ENCODE results near the gene UBE3D.

The UBE3D gene

GRCh38 chr6:82987951-82988350 lies 77.7 kb downstream of the UBE3D start:
- DNase-seq (ENCODE audit: low read depth), result no peak
- H3K4me3 ChIP-seq (ENCODE audit: low read depth, low read length), result no peak overlapping the region

GRCh38 chr6:82987416-82987815 lies 78.2 kb downstream of the UBE3D start:
- no peak overlapping the region for H3K4me3 ChIP-seq (ENCODE audit: low read depth, low read length)
- DNase-seq (ENCODE audit: low read depth), result no peak

- DNase-seq (ENCODE audit: low read depth), result no peak
- no peak overlapping the region for H3K4me3 ChIP-seq (ENCODE audit: low read depth, low read length)
Measured at GRCh38 chr6:82984720-82985119, 80.9 kb downstream of the UBE3D start.

- H3K4me3 ChIP-seq (ENCODE audit: low read depth, low read length), result no peak overlapping the region
- peak; percentile 83 for DNase-seq (ENCODE audit: low read depth)
Measured at GRCh38 chr6:82980086-82980485, 85.6 kb downstream of the UBE3D start.

GRCh38 chr6:82979657-82980056 lies 86.0 kb downstream of the UBE3D start:
- H3K4me3 ChIP-seq (ENCODE audit: low read depth, low read length), result no peak overlapping the region
- DNase-seq (ENCODE audit: low read depth), result no peak

GRCh38 chr6:82978362-82978945 lies 87.2 kb downstream of the UBE3D start:
- no peak overlapping the region for H3K4me3 ChIP-seq (ENCODE audit: low read depth, low read length)
- no peak for DNase-seq (ENCODE audit: low read depth)

- no peak for DNase-seq (ENCODE audit: low read depth)
- no peak overlapping the region for H3K4me3 ChIP-seq (ENCODE audit: low read depth, low read length)
Measured at GRCh38 chr6:82976179-82976578, 89.5 kb downstream of the UBE3D start.

GRCh38 chr6:82971877-82972460 lies 93.7 kb downstream of the UBE3D start:
- no peak for DNase-seq (ENCODE audit: low read depth)
- H3K4me3 ChIP-seq (ENCODE audit: low read depth, low read length), result no peak overlapping the region

- no peak overlapping the region for H3K4me3 ChIP-seq (ENCODE audit: low read depth, low read length)
- DNase-seq (ENCODE audit: low read depth), result no peak
Measured at GRCh38 chr6:82970839-82971238, 94.8 kb downstream of the UBE3D start.

GRCh38 chr6:82968708-82969107 lies 96.9 kb downstream of the UBE3D start:
- no peak for DNase-seq (ENCODE audit: low read depth)

GRCh38 chr6:82963191-82963925 lies 102.3 kb downstream of the UBE3D start:
- no peak overlapping the region for H3K4me3 ChIP-seq (ENCODE audit: low read depth, low read length)
- DNase-seq (ENCODE audit: low read depth), result no peak

More at GRCh38 chr6:82968708-82969107, 96.9 kb downstream of the UBE3D start:
- H3K4me3 ChIP-seq (ENCODE audit: low read depth, low read length), result no peak overlapping the region

GRCh38 chr6:82959385-82959941 lies 106.2 kb downstream of the UBE3D start:
- no peak for DNase-seq (ENCODE audit: low read depth)
- H3K4me3 ChIP-seq (ENCODE audit: low read depth, low read length), result no peak overlapping the region

GRCh38 chr6:82958551-82958950 lies 107.1 kb downstream of the UBE3D start:
- DNase-seq (ENCODE audit: low read depth), result no peak
- H3K4me3 ChIP-seq (ENCODE audit: low read depth, low read length), result no peak overlapping the region

- no peak for DNase-seq (ENCODE audit: low read depth)
- H3K4me3 ChIP-seq (ENCODE audit: low read depth, low read length), result no peak overlapping the region
Measured at GRCh38 chr6:82957868-82958245, 107.8 kb downstream of the UBE3D start.

- no peak for DNase-seq (ENCODE audit: low read depth)
- no peak overlapping the region for H3K4me3 ChIP-seq (ENCODE audit: low read depth, low read length)
Measured at GRCh38 chr6:82957171-82957867, 108.3 kb downstream of the UBE3D start.

GRCh38 chr6:82955841-82956240 lies 109.8 kb downstream of the UBE3D start:
- no peak overlapping the region for H3K4me3 ChIP-seq (ENCODE audit: low read depth, low read length)
- DNase-seq (ENCODE audit: low read depth), result peak; percentile 67

- peak; percentile 66 for DNase-seq (ENCODE audit: low read depth)
Measured at GRCh38 chr6:82954937-82955577, 110.6 kb downstream of the UBE3D start.

GRCh38 chr6:82954356-82954755 lies 111.3 kb downstream of the UBE3D start:
- no peak for DNase-seq (ENCODE audit: low read depth)
- no peak overlapping the region for H3K4me3 ChIP-seq (ENCODE audit: low read depth, low read length)

More at GRCh38 chr6:82954937-82955577, 110.6 kb downstream of the UBE3D start:
- H3K4me3 ChIP-seq (ENCODE audit: low read depth, low read length), result no peak overlapping the region

- no peak overlapping the region for H3K4me3 ChIP-seq (ENCODE audit: low read depth, low read length)
- no peak for DNase-seq (ENCODE audit: low read depth)
Measured at GRCh38 chr6:82953871-82954270, 111.8 kb downstream of the UBE3D start.

GRCh38 chr6:82951935-82952334 lies 113.7 kb downstream of the UBE3D start:
- no peak for DNase-seq (ENCODE audit: low read depth)

More at GRCh38 chr6:82951935-82952334, 113.7 kb downstream of the UBE3D start:
- no peak overlapping the region for H3K4me3 ChIP-seq (ENCODE audit: low read depth, low read length)
